Neuronal stem cell (in vitro differentiated cells): ENCODE results near the gene ARMC5.

Source experiments
- DNase-seq: peaks from one replicate; pipeline ENCODE4 v3.0.0-alpha.2; 2013; ENCODE audit warnings: low spot score
- H2AFZ ChIP-seq: one replicate; pipeline ENCODE4 v1.6.1; 2013; ENCODE audit warnings: mild to moderate bottlenecking, low read length, inconsistent platforms
- H2AK5ac ChIP-seq: 2 replicates; pipeline ENCODE4 v1.6.1; 2013; ENCODE audit warnings: low read depth, mild to moderate bottlenecking, inconsistent platforms, low read length, moderate library complexity, mixed read lengths
- H2BK120ac ChIP-seq: 2 replicates; pipeline ENCODE4 v1.6.1; 2013; ENCODE audit warnings: low read depth, mild to moderate bottlenecking, inconsistent platforms, low read length, moderate library complexity, mixed read lengths
- H2BK12ac ChIP-seq: one replicate; pipeline ENCODE4 v1.6.1; 2013; ENCODE audit warnings: low read length, inconsistent platforms
- H2BK15ac ChIP-seq: 2 replicates; pipeline ENCODE4 v1.6.1; 2013; ENCODE audit warnings: mild to moderate bottlenecking, low read length, inconsistent platforms, mixed read lengths
- H2BK5ac ChIP-seq: one replicate; pipeline ENCODE4 v1.6.1; 2013; ENCODE audit warnings: inconsistent platforms, mild to moderate bottlenecking, low read length, moderate library complexity
- H3K14ac ChIP-seq: one replicate; pipeline ENCODE4 v1.6.1; 2013; ENCODE audit warnings: low read length, inconsistent platforms
- H3K18ac ChIP-seq: 2 replicates; pipeline ENCODE4 v1.6.1; 2013; ENCODE audit warnings: low read length, inconsistent platforms
- H3K23ac ChIP-seq: 2 replicates; pipeline ENCODE4 v1.6.1; 2013; ENCODE audit warnings: low read depth, mild to moderate bottlenecking, mixed read lengths, low read length, inconsistent platforms; ENCODE audit not compliant: poor library complexity
- H3K27ac ChIP-seq: replicated peaks from 3 replicates; pipeline ENCODE4 v1.5.1; 2013; ENCODE audit warnings: low read length, inconsistent platforms
- H3K27me3 ChIP-seq, 3 experiments: 2 replicates each; pipeline ENCODE4 v1.6.1; 2013; ENCODE audit warnings: low read length in 3 of 3, mild to moderate bottlenecking in 2 of 3, inconsistent platforms in 1 of 3, low read depth in 1 of 3, mixed read lengths in 1 of 3, moderate library complexity in 1 of 3; ENCODE audit not compliant: control insufficient read depth in 3 of 3, insufficient read depth in 3 of 3
- H3K36me3 ChIP-seq, 2 donors: replicated peaks in 1 of 2; 2 replicates each; pipeline ENCODE4 v1.6.1; 2013; ENCODE audit warnings: low read length in 2 of 2; ENCODE audit not compliant: control insufficient read depth in 2 of 2, insufficient read depth in 2 of 2
- H3K4ac ChIP-seq: 2 replicates; pipeline ENCODE4 v1.6.1; 2013; ENCODE audit warnings: inconsistent platforms, mild to moderate bottlenecking, low read length, moderate library complexity
- H3K4me1 ChIP-seq, 2 donors: 1 replicate in 1 of 2; 2 replicates in 1 of 2; pipeline ENCODE4 v1.6.1; 2013; ENCODE audit warnings: low read length in 2 of 2, low read depth in 1 of 2; ENCODE audit not compliant: control insufficient read depth in 2 of 2, insufficient read depth in 1 of 2
- H3K4me2 ChIP-seq: one replicate; pipeline ENCODE4 v1.6.1; 2013; ENCODE audit warnings: mild to moderate bottlenecking, low read length, inconsistent platforms; ENCODE audit not compliant: insufficient read depth, poor library complexity, severe bottlenecking
- H3K4me3 ChIP-seq, 2 donors: 2 replicates each; pipeline ENCODE4 v1.5.1; 2013; ENCODE audit warnings: low read length in 2 of 2, mild to moderate bottlenecking in 2 of 2, inconsistent platforms in 1 of 2, moderate library complexity in 1 of 2
- H3K79me1 ChIP-seq: one replicate; pipeline ENCODE4 v1.6.1; 2013; ENCODE audit warnings: low read depth, mild to moderate bottlenecking, inconsistent platforms, low read length, moderate library complexity
- H3K9ac ChIP-seq: one replicate; pipeline ENCODE4 v1.6.1; 2013; ENCODE audit warnings: mild to moderate bottlenecking, low read depth, low read length, inconsistent platforms; ENCODE audit not compliant: poor library complexity
- H3K9me3 ChIP-seq, 2 donors: replicated peaks in 1 of 2; 2 replicates each; pipeline versions ENCODE3 to v1.6.1; 2013; ENCODE audit warnings: low read length in 2 of 2, mild to moderate bottlenecking in 2 of 2, inconsistent platforms in 1 of 2, low read depth in 1 of 2, mixed read lengths in 1 of 2, moderate library complexity in 1 of 2; ENCODE audit not compliant: control insufficient read depth in 2 of 2, insufficient read depth in 1 of 2
- H4K8ac ChIP-seq: one replicate; pipeline ENCODE4 v1.6.1; 2013; ENCODE audit warnings: low read depth, mild to moderate bottlenecking, inconsistent platforms, low read length, moderate library complexity
- H4K91ac ChIP-seq: one replicate; pipeline ENCODE4 v1.6.1; 2013; ENCODE audit warnings: low read length, low read depth, mild to moderate bottlenecking, inconsistent platforms; ENCODE audit not compliant: poor library complexity
- WGBS, 2 donors: extraction: QIAGEN DNeasy Blood & Tissue Kit; methylation state at CpG; one replicate each; pipeline ENCODE4 v1.1.7; 2013; ENCODE audit warnings: missing lambda C conversion rate in 2 of 2, mixed read lengths in 1 of 2; ENCODE audit not compliant: insufficient read length in 2 of 2, insufficient replicate concordance in 1 of 2; ENCODE audit errors: extremely low coverage in 2 of 2; 5-methylcytosine and 5-hydroxymethylcytosine counted together

Gene ARMC5

DNA sequence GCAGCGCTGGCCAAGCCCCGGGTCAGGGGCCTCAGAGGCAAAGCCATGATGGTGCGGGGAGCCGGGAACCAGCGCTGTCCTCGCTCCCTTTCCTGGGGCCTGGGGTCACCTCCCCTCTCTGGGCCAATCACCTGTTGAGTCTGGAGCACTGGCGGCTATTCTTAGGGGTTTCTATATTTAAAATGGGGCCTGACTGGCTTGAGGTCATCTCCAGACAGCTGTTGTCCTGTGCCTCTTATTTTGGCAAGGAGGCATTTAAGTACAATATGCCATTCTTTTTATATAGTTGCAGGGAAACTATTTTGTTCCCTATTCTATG is 31.1 kb upstream of the ARMC5 start, which contains the start of gene COX6A2:
Gene COX6A2, minus strand, starts transcription at position 82 of the 319 bp plus-strand sequence. Its CDS starts 35 bp downstream, at position 47.
- Histone ChIP-seq H2BK15ac (peak within 1 kb of the TSS; percentile 92), H3K4me1 (peaks cover 0 to 2% of the 10 kb centered on the region in 2 donors), H3K4me2 (peak within 1 kb of the TSS; percentile 33), H3K9ac (peak within 1 kb of the TSS; percentile 44), H3K4me3 (no peak within 1 kb of the TSS), H2AK5ac (no peak within 1 kb of the TSS), H3K18ac (peak within 1 kb of the TSS; percentile 87), H3K14ac (peak within 1 kb of the TSS; percentile 47), H2BK5ac (no peak within 1 kb of the TSS), H3K4ac (no peak within 1 kb of the TSS), H2AFZ (peak within 1 kb of the TSS; percentile 75), H3K79me1 (no peaks in the 10 kb centered on the region), H3K36me3 (no peaks in the 10 kb centered on the region), H2BK12ac (no peak within 1 kb of the TSS), H3K27me3 (peaks cover 0 to 24% (median 12%) of the 10 kb centered on the region in 3 experiments), H3K9me3 (peaks cover 3 to 6% of the 10 kb centered on the region in 2 donors), H3K23ac (peak within 1 kb of the TSS; percentile 78), H2BK120ac (no peak within 1 kb of the TSS), H4K91ac (no peak within 1 kb of the TSS), H3K27ac (no peak within 1 kb of the TSS), H4K8ac (no peak within 1 kb of the TSS)
- no peak for DNase-seq
- WGBS, 2 donors, result no CpG with 5 or more reads among the region's 7 CpGs

DNA sequence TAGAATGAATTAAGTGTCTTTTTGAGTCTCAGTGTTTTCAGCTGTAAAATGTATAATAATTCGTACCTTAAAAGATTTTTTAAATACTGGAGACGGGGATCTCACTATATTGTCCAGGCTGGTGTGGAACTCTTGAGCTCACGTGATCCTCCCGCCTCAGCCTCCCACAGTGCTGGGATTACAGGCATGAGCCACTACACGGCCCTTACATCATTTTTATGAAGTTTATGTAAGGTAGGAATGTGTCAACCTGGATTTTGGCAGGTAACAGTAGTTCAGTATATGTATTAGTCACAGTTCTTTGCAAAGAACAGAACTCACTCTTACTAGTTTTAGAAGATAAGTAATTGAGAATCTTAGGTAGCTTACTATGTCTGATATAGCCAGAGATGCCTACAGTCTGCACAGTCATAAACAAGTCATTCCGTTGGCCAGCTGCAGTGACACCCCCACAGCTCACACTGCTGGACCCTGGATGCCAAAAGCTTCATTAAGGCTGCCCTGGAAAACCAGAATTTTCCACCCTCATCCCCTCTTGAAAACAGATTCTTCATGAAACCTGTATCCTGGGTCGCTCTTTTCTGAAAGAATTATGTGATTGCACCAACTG is 30.6 kb upstream of the ARMC5 start:
- peaks cover 0 to 22% (median 12%) of the 10 kb centered on the region in 3 experiments for H3K27me3 ChIP-seq
- H3K4ac ChIP-seq, result no peak overlapping the region
- H3K9ac ChIP-seq, result no peak overlapping the region
- H2BK15ac ChIP-seq, result no peak overlapping the region
- no peak overlapping the region for H2AFZ ChIP-seq
- no peak overlapping the region for H4K8ac ChIP-seq
- no peak overlapping the region for H3K27ac ChIP-seq
- H3K9me3 ChIP-seq, result peaks cover 3 to 6% of the 10 kb centered on the region in 2 donors
- H2BK12ac ChIP-seq, result no peak overlapping the region
- H3K79me1 ChIP-seq, result no peaks in the 10 kb centered on the region
- no peak overlapping the region for H2BK5ac ChIP-seq
- H4K91ac ChIP-seq, result no peak overlapping the region
- WGBS, 2 donors, result no CpG with 5 or more reads among the region's 7 CpGs
- no peaks in the 10 kb centered on the region for H3K36me3 ChIP-seq
- H3K14ac ChIP-seq, result no peak overlapping the region
- H3K18ac ChIP-seq, result no peak overlapping the region
- H3K4me3 ChIP-seq, result no peak overlapping the region
- no peak overlapping the region for H3K4me2 ChIP-seq
- DNase-seq, result no peak
- H3K4me1 ChIP-seq, result peaks cover 0 to 2% of the 10 kb centered on the region in 2 donors
- H2AK5ac ChIP-seq, result no peak overlapping the region
- H3K23ac ChIP-seq, result no peak overlapping the region
- H2BK120ac ChIP-seq, result no peak overlapping the region

DNA sequence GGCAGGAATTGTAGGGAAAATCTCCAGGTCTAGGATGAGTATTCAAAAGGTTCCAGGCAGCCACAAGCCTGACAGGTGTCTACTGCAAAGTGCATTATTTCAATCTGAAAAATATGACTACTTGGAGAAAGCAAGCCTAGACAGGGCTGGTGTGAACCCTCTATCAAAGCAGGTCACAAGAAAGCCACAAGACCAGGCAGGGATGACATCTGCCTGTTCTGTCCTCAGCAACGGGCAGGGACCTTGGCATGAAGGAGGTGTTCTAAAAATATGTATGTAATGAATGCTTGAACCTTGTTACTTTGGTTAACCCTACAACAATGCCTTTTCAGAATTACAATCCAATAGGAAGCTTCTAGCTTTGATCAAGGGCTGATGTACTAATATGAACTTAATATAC is 30.0 kb upstream of the ARMC5 start:
- no peaks in the 10 kb centered on the region for H3K36me3 ChIP-seq
- H2BK120ac ChIP-seq, result no peak overlapping the region
- H3K18ac ChIP-seq, result no peak overlapping the region
- H4K8ac ChIP-seq, result no peak overlapping the region
- no peak overlapping the region for H3K4ac ChIP-seq
- peaks cover 0 to 22% (median 12%) of the 10 kb centered on the region in 3 experiments for H3K27me3 ChIP-seq
- no peak overlapping the region for H3K9ac ChIP-seq
- H2BK15ac ChIP-seq, result no peak overlapping the region
- no peak overlapping the region for H3K4me3 ChIP-seq
- H3K23ac ChIP-seq, result no peak overlapping the region
- H3K4me1 ChIP-seq, result peaks cover 0 to 2% of the 10 kb centered on the region in 2 donors
- H2AK5ac ChIP-seq, result no peak overlapping the region
- no peak for DNase-seq
- H2BK12ac ChIP-seq, result no peak overlapping the region
- no peak overlapping the region for H4K91ac ChIP-seq
- H3K9me3 ChIP-seq, result peaks cover 3 to 6% of the 10 kb centered on the region in 2 donors
- H3K27ac ChIP-seq, result no peak overlapping the region
- H3K14ac ChIP-seq, result no peak overlapping the region
- WGBS, 2 donors, result no CpG with 5 or more reads among the region's 1 CpG
- no peak overlapping the region for H3K4me2 ChIP-seq
- H2AFZ ChIP-seq, result no peak overlapping the region
- no peak overlapping the region for H2BK5ac ChIP-seq
- no peaks in the 10 kb centered on the region for H3K79me1 ChIP-seq

DNA sequence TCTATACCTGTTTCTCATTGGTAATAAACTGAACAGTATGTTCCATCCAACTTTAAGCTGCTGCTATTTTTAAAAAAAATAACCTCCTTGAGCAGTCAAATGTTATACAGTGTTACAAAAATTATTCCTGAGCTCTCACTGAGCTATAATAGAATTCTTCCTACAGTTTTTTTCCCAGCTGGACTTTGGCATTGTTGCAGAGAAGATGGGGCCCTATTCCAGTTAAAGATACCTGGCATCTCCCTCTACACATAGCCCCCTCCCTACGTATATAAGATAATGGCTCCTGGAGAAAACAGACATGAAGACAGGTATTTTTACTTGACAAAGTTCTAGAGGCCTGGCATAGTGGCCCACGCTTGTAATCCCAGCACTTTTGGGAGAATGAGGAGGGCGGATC is 29.5 kb upstream of the ARMC5 start:
- H3K4me1 ChIP-seq, result peaks cover 0 to 2% of the 10 kb centered on the region in 2 donors
- no peak overlapping the region for H3K23ac ChIP-seq
- H4K91ac ChIP-seq, result no peak overlapping the region
- H3K27ac ChIP-seq, result no peak overlapping the region
- H2BK120ac ChIP-seq, result no peak overlapping the region
- no peak overlapping the region for H2AK5ac ChIP-seq
- peaks cover 3 to 6% of the 10 kb centered on the region in 2 donors for H3K9me3 ChIP-seq
- no peak overlapping the region for H3K4me2 ChIP-seq
- no peaks in the 10 kb centered on the region for H3K79me1 ChIP-seq
- no peak overlapping the region for H3K18ac ChIP-seq
- no peak overlapping the region for H2AFZ ChIP-seq
- no peak overlapping the region for H2BK5ac ChIP-seq
- no peak overlapping the region for H3K14ac ChIP-seq
- H3K4ac ChIP-seq, result no peak overlapping the region
- no peak overlapping the region for H4K8ac ChIP-seq
- H3K36me3 ChIP-seq, result no peaks in the 10 kb centered on the region
- H3K4me3 ChIP-seq, result no peak overlapping the region
- no peak for DNase-seq
- no peak overlapping the region for H2BK12ac ChIP-seq
- H3K9ac ChIP-seq, result no peak overlapping the region
- WGBS, 2 donors, result no CpG with 5 or more reads among the region's 3 CpGs
- peaks cover 0 to 22% (median 12%) of the 10 kb centered on the region in 3 experiments for H3K27me3 ChIP-seq
- no peak overlapping the region for H2BK15ac ChIP-seq
